GM21526 (cell line): ENCODE data around the gene TDRD10.
"Not testable (repeated sequence)": the region's sequence is repeated elsewhere in the genome, so short reads cannot be mapped to it uniquely, and the experiment has no call there.

Experiments
- ATAC-seq: cut with Tn5 transposase; IDR thresholded peaks from one replicate; pipeline ENCODE4 v1.9.1; 2021; ENCODE audit warnings: moderate library complexity; ENCODE audit not compliant: unreplicated experiment, low FRiP score

TDRD10 gene

DNA sequence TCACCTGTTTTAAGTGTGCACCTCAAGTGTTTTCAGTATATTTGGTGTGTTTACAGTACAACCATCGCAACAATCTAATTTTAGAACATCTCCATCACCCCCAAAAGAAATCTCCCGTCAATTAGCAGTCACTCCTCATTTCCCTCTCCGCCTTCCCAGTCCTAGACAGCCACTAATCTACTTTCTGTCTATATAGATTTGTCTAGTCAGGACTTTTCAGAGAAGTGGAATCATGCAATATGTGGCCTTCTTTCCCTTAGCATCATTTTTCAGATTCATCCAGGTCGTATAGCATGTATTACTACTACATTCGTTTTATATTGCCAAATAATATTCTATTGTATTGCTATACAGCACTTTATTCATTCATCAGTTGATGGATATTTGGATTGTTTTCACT is 1.9 kb downstream of the TDRD10 start:
- no peak for ATAC-seq

DNA sequence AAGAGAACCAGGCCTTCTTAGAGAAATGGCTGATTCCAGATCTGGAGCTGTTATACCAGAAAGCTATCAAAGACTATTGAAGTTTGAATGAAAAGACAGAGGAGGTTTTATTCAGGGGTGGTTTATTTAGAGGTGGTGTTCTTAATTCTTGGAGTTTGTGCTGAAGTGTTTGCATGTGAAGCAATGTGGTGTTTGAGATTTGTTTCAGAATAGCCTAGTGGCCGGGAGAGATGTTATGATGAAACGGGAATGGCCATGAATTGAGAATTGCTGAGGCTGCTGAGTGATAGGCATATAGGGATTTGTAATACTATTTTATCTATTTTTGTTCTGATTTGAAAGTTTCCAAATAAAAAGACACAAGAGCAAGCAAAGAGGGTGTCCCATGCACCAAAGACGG is 10.7 kb downstream of the TDRD10 start:
- ATAC-seq = no peak

DNA sequence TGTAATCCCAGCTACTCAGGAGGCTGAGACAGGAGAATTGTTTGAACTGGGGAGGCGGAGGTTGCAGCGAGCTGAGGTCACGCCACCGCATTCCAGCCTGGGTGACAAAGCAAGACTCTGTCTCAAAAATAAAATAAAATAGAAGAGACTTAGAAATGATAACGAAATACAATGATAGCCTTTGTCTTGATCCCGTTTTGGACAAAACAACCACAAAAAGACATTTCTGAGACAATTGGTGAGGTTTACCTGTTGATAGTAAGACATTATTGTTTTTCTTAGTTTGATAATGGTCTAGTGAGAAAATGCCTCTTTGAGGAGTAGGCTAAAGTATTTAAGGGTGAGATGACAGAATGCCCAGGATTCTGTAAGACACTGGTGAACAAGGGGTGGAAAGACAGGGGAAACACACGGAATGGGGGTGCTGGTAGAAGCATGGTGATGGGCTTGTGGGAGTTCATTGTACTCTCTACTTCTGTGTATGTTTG is 12.1 kb downstream of the TDRD10 start:
- ATAC-seq = no peak

DNA sequence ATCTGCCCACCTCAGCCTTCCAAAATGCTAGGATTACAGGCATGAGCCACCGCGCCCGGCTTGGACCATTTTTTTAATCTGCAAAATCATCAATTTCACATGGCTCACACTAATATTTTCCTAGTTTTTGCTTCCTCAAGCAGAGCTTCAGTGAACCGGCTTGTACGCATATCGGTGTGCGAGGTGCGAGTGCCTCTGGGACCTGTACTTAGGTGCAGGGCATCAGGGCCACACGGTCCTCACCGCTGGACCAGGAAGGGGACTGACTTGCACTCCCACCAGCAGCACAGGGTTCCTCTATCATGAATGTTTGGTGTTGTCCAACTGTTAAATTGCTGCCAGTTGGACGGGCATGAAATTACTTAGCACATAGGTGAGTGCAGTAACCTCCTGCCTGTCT is 15.6 kb downstream of the TDRD10 start:
- ATAC-seq = no peak

DNA sequence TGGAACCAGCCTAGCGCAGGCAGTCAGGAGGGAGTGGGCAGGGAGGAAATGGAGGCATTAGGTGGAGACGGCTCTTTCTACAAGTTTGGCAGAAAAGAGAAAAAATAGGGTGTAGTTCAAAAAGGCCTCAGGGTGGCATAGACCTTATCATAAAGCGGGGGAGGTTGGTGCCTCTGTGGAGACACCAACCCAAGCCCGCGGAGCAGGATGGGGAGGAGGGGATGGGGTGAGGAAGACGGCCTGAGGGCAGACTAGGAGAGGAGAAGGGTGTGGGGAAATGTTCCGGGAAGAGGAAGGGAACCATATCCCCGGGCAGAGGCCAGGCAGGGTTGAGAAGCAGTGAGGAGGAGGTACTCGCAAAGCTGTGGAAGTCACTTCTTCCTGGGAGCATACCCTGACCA is 17.6 kb downstream of the TDRD10 start:
- ATAC-seq = no peak

DNA sequence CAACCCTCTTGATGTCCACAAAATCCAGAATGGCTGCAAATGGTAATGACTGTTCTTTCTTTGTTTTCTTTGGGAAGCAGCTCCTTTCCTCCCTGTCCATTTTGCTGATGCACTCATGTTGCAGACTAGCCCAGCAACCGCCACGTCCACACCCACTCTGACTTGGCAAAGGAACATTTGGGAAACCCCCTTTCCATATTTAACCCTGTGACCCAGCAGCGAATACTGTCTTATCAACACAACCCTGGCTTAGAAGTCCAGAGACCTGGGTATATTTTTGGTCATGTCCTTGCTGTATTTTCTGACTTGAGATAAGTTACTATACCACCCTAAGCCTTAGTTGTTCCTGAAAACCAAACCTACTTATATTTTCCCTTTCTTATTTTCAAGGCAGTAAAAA is 18.3 kb downstream of the TDRD10 start:
- ATAC-seq = no peak

DNA sequence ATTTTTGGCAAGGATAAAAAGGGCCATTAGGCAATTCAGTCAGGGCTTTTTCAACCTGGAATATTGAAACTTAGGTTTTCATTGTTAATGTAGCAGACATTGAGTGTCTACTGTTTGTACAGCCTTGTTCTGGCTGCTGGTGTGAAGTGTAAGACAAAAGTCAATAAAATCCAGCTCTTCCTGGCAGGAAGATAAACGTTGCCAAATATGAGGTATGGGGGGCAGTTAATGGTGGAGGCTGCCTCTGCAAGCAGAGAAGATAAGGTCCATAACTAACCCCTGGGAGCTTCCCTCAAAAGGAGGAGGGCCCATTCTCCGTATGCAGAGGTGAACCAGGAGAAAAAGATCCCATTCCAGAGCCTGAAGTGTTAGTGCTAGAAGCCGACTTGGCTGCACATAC is 19.7 kb downstream of the TDRD10 start:
- ATAC-seq = no peak

DNA sequence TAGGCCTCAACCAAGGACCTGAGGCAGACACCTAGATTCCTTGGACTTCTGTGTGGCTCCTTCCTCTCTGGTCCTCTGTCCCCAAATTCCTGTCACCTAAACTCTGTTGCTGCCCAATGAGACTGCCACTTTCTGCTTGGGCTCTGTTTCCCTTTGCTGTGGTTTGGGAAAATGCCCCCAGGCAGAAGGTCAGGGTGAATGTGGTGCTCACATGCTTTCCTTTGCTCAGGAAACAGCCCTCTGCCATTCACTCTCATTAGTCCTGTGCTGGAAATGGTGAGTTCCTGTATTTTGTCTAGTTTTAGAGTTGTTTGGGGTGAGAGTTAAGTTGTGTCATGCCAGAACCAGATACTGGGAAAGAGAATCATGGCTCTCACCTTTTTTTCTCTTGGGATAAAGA is 22.9 kb downstream of the TDRD10 start:
- no peak for ATAC-seq

DNA sequence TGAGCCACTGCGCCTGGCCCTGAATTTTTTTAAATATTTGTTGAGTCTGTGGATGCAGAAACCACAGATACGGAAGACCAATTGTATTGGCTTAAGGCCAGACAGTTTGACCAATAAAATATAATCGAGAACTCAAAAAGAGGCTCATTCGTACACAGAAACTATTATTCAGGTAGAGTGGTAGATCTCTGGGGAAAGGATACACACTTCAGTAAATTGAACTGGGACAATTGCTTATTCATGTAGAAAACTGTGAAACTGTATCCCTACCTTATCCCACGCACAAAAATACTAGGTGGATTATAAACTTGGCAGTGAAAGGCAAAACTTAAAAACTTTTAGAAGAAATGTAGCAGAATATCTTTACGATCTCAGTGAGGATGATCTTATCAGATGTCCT is 25.2 kb downstream of the TDRD10 start:
- no peak for ATAC-seq

DNA sequence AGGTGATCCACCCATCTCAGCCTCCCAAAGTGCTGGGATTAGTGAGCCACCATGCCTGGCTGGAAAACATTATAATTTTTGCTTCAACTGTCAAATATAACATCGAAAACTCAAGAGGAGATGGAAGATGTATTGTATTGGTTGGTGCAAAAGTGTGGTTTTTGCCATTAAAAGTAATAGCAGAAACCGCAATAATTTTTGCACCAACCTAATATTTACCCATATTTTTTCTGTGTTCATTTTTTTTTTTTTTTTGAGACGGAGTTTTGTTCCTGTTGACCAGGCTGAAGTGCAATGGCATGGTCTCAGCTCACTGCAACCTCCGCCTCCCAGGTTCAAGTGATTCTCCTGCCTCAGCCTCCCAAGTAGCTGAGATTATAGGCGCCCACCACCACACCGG is 27.3 kb downstream of the TDRD10 start:
- no peak for ATAC-seq

DNA sequence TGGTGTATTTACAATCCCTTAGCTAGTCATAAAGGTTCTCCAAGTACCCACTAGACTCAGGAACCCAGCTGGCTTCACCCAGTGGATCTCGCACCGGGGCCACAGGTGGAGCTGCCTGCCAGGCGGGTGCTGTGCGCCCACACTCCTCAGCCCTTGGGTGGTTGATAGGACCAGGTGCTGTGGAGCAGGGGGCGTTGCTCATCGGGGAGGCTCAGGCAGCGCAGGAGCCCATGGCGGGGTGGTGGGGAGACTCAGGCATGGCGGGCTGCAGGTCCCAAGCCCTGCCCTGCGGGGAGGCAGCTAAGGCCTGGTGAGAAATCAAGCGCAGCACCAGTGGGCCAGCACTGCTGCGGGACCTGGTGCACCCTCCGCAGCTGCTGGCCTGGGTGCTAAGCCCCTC is 29.9 kb downstream of the TDRD10 start:
- ATAC-seq = not testable (repeated sequence)

DNA sequence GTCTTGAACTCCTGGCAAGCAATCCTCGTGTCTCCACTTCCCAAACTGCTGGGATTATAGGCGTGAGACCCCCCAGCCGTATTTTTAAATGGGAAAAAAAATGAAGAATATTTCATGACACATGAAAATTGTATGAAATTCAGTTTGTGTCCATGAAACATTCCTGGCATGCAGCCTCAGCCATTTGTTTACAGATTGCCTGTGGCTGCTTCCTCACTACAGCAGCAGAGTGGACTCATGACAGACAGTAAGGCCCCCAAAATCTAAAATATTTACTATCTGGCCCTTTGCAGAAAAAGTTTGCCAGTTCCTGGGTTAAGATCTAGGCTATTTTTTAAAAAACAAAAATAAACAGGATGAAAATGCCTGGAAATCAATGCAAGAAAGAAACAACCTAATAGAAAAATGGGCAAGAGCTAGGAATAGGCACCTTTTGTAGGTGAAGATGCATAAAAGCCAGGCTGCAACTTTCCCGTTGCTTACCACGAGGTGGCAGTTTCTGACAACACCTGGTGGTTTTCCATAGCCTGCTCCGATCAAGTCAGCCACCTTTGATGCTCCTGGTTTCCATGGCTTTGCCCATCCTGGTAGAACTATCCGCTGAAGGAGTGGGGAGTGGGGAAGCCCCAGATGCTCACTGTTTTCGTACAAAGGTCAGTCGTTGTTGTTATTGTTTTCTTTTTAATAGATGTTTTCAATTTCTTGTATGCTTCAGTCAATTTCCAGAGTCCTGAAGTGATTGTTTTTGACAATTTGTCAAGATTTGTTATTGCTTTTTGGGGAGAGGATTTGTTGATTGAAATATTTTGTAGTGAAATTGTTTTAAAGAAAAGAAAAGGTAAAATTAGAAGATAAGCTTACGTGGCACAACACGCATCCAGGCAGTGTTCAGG is 32.2 kb downstream of the TDRD10 start:
- no peak for ATAC-seq

DNA sequence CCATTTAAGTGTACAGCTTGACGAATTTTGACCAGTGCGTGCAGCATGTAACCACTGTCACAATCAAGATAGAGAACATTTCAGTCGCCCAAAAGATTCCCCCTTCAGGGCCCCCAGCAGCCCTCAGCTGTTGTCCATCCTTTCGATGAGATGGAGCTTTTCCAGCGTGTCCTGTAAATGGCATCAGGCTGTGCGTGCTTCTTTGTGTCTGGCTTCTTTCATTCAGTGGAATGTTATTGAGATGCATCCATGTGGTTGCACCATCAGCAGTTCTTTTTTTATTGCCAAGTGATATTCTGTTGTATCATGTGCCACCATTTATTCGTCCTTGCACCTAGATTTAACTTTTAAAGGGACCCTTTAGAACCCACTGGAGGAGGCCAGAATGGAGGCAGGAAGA is 34.6 kb downstream of the TDRD10 start:
- no peak for ATAC-seq

DNA sequence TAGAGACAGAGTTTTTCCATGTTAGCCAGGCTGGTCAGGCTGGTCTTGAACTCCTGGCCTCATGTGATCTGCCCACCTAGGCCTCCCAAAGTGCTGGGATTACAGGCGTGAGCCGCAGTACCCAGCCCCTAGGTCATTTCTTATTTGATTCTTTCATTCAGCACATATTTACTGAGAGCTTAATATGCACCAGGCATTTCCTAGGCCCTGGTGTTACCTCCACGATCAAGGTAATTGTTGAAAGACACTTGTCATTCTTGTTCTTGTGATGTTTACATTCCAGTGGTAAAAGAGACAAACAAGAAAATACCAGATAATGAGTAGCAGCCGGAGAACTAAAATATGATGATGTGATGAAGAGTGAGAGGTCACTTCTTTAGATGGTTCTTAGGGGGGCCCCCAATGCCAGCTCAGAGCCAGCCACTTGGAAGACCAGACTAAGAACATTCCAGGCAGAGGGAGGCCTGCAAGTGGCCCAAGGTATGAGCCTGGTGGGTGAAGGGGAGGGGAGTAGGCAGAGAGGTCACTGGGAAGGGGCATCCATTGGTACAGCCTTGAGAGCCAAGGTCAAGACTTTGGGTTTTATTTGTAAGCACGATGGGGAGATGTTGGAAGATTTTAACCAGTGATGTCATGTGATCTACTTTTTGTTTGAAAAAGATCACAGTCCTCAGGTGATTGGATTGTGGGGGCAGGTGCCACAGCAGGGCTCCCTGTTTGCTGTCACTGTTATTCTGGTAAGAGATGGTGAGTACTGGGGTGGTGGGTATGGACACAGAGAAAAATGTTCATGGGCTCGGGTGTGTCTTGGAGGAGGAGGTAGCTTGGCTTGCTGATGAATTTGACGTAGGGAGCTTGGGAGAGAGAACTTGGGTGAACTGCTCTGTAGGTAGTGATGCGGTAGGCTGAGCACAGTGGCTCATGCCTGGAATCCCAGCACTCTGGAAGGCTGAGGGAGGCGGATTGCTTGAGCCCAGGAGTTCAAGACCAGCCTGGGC is 37.8 kb downstream of the TDRD10 start:
- ATAC-seq = no peak

DNA sequence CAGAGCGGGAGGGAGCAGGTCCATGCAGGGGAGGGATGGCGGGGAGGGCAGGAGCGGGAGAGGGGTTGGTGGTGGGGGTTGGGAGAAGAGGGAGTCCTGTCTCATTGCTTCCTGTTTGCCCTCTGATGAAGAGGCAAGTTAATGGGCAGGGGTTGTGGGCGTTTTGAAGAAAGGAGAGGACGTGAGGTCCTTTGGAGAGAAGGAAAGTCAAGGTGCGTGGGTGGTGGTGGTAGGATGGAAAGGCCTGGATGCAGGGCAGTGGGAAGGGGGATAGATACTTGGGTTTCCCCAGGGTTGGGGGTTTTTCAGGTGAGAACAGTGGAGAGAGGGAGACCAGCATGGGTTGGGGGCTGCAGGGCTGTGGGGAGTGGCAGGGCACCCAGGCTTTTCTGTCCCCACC is 39.2 kb downstream of the TDRD10 start:
- ATAC-seq = no peak

DNA sequence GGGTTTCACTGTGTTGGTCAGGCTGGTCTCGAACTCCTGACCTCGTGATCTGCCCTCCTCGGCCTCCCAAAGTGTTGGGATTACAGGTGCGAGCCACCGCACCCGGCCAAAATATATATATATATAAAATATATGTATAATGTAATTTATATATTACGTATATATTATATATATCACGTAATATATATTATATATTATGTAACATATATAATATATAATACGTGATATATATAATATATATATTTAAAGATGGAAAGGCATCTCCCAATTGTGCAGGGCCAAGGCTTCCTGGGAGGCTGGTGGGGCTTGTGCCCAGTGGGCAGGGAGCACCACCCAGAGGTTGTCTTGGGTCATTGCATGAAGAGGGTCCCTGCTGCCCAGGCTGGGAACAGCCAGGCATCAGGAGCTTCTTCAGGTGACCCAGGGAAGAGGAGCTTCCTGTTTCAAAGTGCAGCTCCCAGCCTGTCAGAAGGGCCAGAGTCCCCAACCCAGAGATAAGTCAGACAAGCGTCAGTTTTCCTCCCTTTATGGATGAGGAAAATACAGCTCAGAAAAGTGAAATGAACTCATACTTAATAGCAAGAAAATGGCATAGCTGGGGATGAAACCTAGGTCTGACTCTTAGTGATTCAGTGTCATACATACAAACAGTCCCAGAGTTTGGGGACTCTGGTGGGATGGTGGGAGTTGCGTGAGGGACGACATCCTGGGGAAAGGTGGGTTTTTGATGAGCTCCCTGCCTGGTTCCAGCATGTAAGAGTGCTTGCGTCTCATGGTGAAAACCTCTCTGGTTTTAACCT is 44.4 kb downstream of the TDRD10 start:
- no peak for ATAC-seq

DNA sequence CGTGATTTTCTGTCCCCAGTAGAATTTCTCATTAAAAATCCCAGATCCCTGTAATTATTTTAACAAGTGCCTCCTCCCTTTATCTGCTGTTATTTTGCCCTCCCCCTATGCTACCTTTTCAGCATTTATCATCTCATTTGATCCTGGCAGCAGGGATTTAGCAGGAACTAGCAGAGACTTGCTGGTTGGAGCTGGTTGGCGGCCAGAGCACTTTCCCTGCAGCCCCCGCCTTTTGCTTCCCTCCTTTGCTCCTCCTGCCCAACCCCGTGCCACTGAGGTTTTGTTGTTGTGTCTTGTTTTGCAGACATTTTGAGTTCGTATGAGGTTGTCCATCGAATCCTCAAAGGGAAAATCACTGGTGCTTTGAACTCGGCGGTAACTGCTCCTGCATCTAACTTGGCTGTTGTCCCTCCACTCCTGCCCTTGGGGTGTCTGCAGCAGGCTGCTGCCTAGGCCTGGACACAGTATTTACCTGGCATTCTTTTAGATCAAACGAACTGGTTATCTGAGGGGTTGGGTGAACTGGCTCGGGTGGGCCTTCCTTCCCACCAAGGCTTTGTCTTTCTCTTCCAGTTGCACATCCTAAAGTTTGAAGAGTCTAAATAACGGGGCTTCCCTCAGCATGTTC is 45.2 kb downstream of the TDRD10 start:
- no peak for ATAC-seq

DNA sequence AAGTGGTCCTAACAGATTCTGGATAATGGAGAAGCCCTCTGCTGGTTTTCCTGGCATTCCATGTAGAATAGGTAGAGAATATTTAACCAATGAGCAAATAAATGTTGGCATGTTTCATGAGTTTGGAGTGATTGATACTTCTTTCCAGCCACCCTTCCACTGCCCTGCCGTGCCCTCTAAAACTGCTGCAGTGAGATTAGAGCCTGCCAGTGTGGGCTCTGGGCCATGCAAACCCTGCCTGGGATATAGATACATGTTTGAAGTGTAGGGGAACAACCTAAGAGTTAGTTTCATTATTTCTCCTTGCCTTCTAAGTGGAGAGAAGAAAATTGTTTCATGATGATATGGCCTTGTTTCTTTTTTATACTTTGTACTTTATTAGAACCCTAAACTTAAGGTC is 46.0 kb downstream of the TDRD10 start:
- no peak for ATAC-seq

DNA sequence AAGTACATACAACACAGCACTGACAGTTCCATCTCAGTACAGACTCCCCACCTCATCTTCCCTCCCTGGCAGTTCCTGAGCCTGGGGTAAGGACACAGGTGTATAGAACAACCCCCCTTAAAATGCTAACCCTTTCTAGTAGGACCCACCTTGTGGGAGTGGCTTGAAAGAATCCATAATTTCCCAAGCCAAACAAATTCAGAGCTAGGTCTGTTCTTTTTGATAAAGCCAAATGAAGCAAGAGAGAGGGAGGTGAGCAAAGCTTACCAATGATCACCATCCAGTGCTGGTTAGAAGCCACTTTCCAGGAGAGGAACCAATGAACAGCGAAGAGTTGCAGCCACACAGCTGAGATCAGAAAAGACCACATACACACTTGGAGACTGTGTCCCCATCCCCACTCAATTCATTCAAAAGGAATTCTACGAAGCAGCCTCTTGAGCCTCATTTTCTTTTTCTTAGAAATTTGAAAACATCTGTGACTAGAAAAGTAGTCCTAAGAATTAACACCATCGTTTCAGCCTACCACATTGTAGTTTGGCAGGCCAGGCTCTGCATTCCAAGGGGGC is 47.3 kb downstream of the TDRD10 start:
- ATAC-seq = no peak

DNA sequence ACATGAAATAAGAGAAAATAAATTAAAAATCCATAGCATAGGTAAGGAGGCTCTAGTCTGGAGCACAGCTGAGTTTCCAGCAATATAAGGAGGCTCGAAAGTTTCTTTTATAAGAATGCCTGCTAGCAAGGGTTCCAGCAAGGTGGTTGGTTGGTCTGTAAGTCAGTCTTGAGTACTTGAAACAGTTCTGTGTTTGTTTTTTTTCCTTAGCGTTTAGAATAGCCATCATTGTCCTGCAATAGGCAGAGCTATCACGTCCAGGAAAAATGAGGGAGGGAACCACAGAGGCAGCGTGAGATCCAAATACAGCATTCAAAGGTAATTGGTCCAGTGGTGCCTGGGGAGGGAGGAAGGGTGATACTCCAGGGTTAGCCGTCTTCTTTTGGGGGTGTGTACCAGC is 48.1 kb downstream of the TDRD10 start:
- ATAC-seq = no peak
